Measurements from ENCODE around the gene DPCD. TPM values are rescaled to one million over a fixed set of nuclear protein-coding genes. Genes with fewer than 3 reads are reported as not detected.
A peak's percentile ranks its signal among the peaks of the same experiment; 100 is the strongest.

Gene DPCD
- total and polyA plus RNA-seq, 2 donors (not counting 1 experiment from before 2014, with no cell fraction given), result 23.9 to 40.5 TPM

DNA sequence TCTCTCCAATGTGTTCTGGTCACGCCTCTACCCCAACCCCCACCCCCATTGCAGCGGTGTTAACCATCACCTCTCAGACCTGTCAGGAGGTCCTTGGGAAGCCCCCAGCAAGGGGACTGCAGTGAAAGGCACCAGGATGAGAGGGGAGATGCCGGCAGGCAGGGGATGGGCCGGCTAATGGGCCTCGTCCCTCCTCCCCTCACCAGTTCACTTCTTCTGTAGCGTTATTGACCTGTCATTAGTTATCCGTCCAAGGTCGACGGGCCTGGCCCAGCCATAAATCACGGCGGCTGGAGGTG lies 18.8 kb upstream of the DPCD start:
- H3K79me2 ChIP-seq (ENCODE audit: control insufficient read depth, insufficient read depth, low read length), result no peaks in the 10 kb centered on the region
- H3K9ac ChIP-seq (ENCODE audit: insufficient read depth, low read length), result no peak overlapping the region
- H3K4me3 ChIP-seq (replicated peaks in 1 of 4; ENCODE audit: control extremely low read depth in 1 of 4, insufficient read depth in 1 of 4, low read depth in 3 of 4, low read length in 4 of 4), result peak overlapping the region in 1 of 4 experiments; percentile 65
- H4K20me1 ChIP-seq (ENCODE audit: control insufficient read depth, extremely low read depth, insufficient read depth, low read length), result no peaks in the 10 kb centered on the region
- H3K27me3 ChIP-seq (ENCODE audit: control insufficient read depth, insufficient read depth, low read length), result peaks cover 23% of the 10 kb centered on the region
- no peaks in the 10 kb centered on the region for H3K36me3 ChIP-seq (ENCODE audit: control insufficient read depth, insufficient read depth, low read length)
- DNase-seq (ENCODE audit: low read depth in 2 of 2), result no peak
- H3K27ac ChIP-seq (ENCODE audit: insufficient read depth, low read length), result no peak overlapping the region
- H2AFZ ChIP-seq (ENCODE audit: low read length), result no peak overlapping the region
- no peak overlapping the region for H3K4me2 ChIP-seq (ENCODE audit: extremely low read depth, insufficient read depth, low read length)
- H3K4me1 ChIP-seq (ENCODE audit: control insufficient read depth, extremely low read depth, insufficient read depth, low read length), result peaks cover 6% of the 10 kb centered on the region
- peaks cover 2% of the 10 kb centered on the region for H3K9me3 ChIP-seq (ENCODE audit: control insufficient read depth, insufficient read depth, low read depth, low read length)
- TF ChIP-seq EZH2 (IDR thresholded peaks at IDR 0.05; ENCODE audit: low read length, missing control alignments), result no peak
- TF ChIP-seq, protein P1, sequence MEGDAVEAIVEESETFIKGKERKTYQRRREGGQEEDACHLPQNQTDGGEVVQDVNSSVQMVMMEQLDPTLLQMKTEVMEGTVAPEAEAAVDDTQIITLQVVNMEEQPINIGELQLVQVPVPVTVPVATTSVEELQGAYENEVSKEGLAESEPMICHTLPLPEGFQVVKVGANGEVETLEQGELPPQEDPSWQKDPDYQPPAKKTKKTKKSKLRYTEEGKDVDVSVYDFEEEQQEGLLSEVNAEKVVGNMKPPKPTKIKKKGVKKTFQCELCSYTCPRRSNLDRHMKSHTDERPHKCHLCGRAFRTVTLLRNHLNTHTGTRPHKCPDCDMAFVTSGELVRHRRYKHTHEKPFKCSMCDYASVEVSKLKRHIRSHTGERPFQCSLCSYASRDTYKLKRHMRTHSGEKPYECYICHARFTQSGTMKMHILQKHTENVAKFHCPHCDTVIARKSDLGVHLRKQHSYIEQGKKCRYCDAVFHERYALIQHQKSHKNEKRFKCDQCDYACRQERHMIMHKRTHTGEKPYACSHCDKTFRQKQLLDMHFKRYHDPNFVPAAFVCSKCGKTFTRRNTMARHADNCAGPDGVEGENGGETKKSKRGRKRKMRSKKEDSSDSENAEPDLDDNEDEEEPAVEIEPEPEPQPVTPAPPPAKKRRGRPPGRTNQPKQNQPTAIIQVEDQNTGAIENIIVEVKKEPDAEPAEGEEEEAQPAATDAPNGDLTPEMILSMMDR (conservative IDR thresholded peaks at IDR 0.05 in 1 of 2, IDR thresholded peaks at IDR 0.05 in 1 of 2; ENCODE audit: low read depth in 1 of 2, low read length in 2 of 2), result no peak

DNA sequence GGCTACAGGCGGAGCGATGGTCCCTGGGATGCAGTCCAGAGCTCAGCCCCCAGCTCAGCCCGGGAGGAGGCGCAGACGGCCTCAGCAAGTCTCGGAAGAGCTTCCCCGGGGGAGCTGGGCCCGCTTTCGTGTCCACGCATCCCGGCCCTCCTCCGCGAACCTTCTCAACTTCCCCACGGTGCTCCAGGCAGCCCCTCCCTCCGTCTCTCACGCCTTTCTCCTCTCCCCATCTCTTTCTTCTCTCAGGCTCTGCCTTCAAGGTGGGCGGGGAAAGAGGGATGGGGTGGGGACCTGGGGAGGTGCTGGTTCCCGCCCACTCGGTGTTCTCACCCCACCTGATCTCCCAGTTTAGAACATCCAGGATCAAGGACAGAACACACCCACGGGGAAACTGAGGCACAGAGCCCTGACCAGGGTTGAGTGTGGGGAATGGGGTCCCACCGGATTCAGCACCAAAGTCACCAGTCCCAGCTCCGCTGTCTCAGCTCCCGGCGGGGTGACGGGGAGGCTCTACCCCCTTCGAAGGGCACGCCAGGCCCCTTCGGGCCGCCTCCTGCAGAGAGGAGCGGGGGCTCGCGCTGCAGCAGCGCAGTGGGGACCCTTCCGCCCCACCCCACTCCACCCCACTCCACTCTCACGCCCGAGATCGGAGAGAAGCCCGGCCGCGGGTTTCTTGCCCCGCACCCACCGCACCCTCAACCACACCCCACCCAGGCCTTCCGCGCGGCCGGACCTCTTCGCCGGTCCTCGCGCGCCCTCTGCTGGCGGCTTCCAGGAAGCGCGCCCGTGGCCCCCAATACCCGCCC lies 18.3 kb upstream of the DPCD start:
- H3K36me3 ChIP-seq (ENCODE audit: control insufficient read depth, insufficient read depth, low read length), result no peaks in the 10 kb centered on the region
- no peaks in the 10 kb centered on the region for H4K20me1 ChIP-seq (ENCODE audit: control insufficient read depth, extremely low read depth, insufficient read depth, low read length)
- no peaks in the 10 kb centered on the region for H3K79me2 ChIP-seq (ENCODE audit: control insufficient read depth, insufficient read depth, low read length)
- peak overlapping the region; percentile 65 to 74 (median 66) for H3K4me3 ChIP-seq (replicated peaks in 1 of 4; ENCODE audit: control extremely low read depth in 1 of 4, insufficient read depth in 1 of 4, low read depth in 3 of 4, low read length in 4 of 4)
- H3K4me1 ChIP-seq (ENCODE audit: control insufficient read depth, extremely low read depth, insufficient read depth, low read length), result peaks cover 6% of the 10 kb centered on the region
- H3K4me2 ChIP-seq (ENCODE audit: extremely low read depth, insufficient read depth, low read length), result peak overlapping the region; percentile 93
- peaks cover 2% of the 10 kb centered on the region for H3K9me3 ChIP-seq (ENCODE audit: control insufficient read depth, insufficient read depth, low read depth, low read length)
- H3K27me3 ChIP-seq (ENCODE audit: control insufficient read depth, insufficient read depth, low read length), result peaks cover 23% of the 10 kb centered on the region
- no peak overlapping the region for H3K27ac ChIP-seq (ENCODE audit: insufficient read depth, low read length)
- peak overlapping the region; percentile 23 for H3K9ac ChIP-seq (ENCODE audit: insufficient read depth, low read length)
- no peak for TF ChIP-seq EZH2 (IDR thresholded peaks at IDR 0.05; ENCODE audit: low read length, missing control alignments)
- TF ChIP-seq, protein P1 (conservative IDR thresholded peaks at IDR 0.05 in 1 of 2, IDR thresholded peaks at IDR 0.05 in 1 of 2; ENCODE audit: low read depth in 1 of 2, low read length in 2 of 2), result peak; percentile 53 to 55
- peak overlapping the region; percentile 80 for H2AFZ ChIP-seq (ENCODE audit: low read length)
- DNase-seq (ENCODE audit: low read depth in 2 of 2), result peak; percentile 48 to 63

DNA sequence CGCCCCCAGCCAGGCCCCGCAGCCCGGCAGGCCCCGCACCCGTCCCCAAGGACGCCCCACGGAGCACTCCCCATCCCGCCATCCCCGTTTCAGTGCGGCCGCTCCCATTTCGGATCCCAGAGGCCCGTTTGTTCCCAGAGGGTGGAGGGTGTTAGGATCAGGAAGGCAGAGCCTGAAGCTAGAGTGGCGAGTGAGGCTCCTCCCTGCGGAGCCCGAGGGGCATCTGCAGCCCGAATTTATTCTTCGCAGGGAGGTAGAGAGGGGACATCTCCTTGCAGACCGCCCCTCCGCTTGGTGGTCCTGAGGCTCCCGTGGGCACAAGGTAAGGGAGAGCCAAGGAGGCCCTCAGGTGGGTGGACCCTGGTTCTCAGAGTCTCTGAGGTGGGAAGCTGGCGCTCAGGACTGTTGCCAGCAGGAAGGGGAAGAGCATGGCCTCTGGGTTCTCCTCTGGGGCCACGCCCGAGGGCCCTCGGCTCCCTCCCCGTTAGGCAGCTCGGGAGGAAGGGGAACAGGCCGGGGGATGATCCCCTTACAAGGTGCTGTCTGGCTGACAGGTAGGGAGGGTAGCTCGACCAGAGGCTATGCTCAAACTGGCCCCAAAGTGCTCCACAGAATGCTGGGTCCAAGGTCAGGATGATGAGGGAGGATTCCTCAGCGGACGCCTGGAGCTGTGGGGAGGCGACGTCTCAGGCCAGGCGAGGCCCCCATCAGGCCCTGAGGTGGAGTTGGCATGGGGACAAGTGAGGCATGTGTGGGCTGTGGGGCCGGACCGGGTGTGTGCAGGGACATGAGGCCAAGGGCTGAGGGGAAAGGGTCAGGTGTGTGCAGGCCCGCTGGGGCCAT lies 17.5 kb upstream of the DPCD start:
- peak overlapping the region; percentile 31 for H3K9ac ChIP-seq (ENCODE audit: insufficient read depth, low read length)
- peak overlapping the region; percentile 45 to 74 (median 56) for H3K4me3 ChIP-seq (replicated peaks in 1 of 4; ENCODE audit: control extremely low read depth in 1 of 4, insufficient read depth in 1 of 4, low read depth in 3 of 4, low read length in 4 of 4)

More for the DNA sequence above, 17.5 kb upstream of the DPCD start:
- peaks cover 18% of the 10 kb centered on the region for H3K27me3 ChIP-seq (ENCODE audit: control insufficient read depth, insufficient read depth, low read length)
- no peak overlapping the region for H3K27ac ChIP-seq (ENCODE audit: insufficient read depth, low read length)
- H3K4me2 ChIP-seq (ENCODE audit: extremely low read depth, insufficient read depth, low read length), result peak overlapping the region; percentile 93
- TF ChIP-seq EZH2 (IDR thresholded peaks at IDR 0.05; ENCODE audit: low read length, missing control alignments), result no peak
- TF ChIP-seq, protein P1 (conservative IDR thresholded peaks at IDR 0.05 in 1 of 2, IDR thresholded peaks at IDR 0.05 in 1 of 2; ENCODE audit: low read depth in 1 of 2, low read length in 2 of 2), result no peak
- peak overlapping the region; percentile 48 for H2AFZ ChIP-seq (ENCODE audit: low read length)
- H3K79me2 ChIP-seq (ENCODE audit: control insufficient read depth, insufficient read depth, low read length), result no peaks in the 10 kb centered on the region
- no peaks in the 10 kb centered on the region for H4K20me1 ChIP-seq (ENCODE audit: control insufficient read depth, extremely low read depth, insufficient read depth, low read length)
- H3K9me3 ChIP-seq (ENCODE audit: control insufficient read depth, insufficient read depth, low read depth, low read length), result peaks cover 2% of the 10 kb centered on the region
- no peaks in the 10 kb centered on the region for H3K36me3 ChIP-seq (ENCODE audit: control insufficient read depth, insufficient read depth, low read length)
- peaks cover 6% of the 10 kb centered on the region for H3K4me1 ChIP-seq (ENCODE audit: control insufficient read depth, extremely low read depth, insufficient read depth, low read length)
- no peak for DNase-seq (ENCODE audit: low read depth in 2 of 2)

Measured in fibroblast of lung (primary cell).